HG03565 (cell line): Measurements from ENCODE around the gene GSN.

ENCODE experiments used
- ATAC-seq: cut with Tn5 transposase; IDR thresholded peaks from one replicate; pipeline ENCODE4 v1.9.1; 2021; ENCODE audit warnings: mild to moderate bottlenecking, moderate library complexity; ENCODE audit not compliant: unreplicated experiment

The GSN gene

DNA sequence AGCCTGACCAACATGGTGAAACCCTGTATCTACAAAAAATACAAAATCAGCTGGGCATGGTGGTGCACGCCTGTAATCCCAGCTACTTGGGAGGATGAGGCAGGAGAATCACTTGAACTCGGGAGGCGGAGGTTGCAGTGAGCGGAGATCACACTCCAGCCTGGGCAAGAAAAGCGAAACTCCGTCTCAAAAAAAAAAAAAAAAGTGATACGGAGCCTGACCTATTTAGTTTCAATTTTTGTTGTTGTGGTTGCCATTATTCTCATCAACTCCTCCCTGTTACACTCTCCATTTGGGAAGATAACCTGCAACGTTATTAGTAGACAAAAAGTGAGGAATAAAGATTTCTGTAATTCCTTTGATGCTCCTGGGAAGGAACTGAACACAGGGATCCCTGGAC lies 100.8 kb downstream of the GSN start:
- ATAC-seq, result no peak

DNA sequence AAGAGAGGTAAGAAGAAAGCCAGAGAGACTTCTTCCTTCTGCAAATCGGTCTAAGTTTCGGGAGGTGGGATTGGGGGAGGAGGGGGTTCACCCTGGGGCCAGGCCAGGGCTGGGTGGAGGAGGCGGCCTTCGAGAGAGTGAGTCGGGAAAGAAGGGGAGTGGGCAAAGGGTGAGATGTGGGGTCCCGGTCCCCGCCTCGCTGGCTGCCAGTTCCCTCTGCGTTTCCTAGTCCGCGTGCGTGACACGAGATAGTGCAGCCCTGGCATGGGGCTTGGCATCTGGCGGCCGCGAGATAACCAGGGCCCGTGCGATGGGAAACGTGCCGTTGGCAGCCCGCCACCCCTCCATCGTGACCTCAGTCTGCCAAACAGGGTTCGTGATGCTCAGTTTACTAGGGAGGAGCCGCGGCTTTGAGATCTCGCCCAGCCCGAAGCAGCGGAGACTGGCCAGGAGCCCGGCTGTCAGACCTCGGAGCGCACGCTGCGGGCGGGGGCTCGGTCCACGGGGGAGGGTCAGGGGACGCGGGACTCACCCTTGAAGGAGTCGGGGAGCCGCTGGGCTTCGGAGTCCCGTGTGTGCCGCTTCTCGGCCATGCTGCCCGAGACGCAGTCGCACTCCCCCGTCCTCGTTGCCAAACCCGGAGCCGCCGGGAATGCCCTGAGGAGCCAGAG lies 101.8 kb downstream of the GSN start, which contains the start of gene STOM:
Gene STOM, minus strand, starts transcription at position 656 of the 671 bp plus-strand sequence. Its CDS starts 63 bp downstream, at position 593.
- ATAC-seq, result peak; percentile 31

DNA sequence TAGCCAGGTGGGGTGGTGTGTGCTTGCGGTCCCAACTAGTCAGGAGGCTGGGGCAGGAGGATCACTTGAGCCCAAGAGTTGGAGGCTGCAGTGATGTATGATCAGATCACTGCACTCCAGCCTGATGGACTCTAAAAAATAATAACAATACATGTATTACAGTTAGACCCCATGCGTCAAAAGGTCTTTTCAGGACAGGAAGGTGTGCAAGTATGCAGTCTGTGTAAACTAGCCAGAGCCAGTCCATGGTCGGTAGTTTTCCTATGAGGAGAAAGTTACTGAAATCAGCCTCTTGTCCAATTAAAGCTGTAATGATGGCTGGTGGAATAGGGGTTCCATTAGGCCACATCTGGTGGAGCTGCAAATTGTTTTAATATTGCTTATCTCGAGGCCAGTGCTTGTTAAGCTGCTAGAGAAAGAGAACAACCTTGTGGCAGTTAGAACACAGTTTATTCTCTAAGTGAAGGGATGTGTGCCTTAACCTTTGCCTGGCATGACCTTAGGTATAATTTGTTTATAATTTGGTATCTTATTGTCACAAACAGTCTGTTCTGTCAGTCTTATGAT lies 103.6 kb downstream of the GSN start:
- ATAC-seq, result no peak

DNA sequence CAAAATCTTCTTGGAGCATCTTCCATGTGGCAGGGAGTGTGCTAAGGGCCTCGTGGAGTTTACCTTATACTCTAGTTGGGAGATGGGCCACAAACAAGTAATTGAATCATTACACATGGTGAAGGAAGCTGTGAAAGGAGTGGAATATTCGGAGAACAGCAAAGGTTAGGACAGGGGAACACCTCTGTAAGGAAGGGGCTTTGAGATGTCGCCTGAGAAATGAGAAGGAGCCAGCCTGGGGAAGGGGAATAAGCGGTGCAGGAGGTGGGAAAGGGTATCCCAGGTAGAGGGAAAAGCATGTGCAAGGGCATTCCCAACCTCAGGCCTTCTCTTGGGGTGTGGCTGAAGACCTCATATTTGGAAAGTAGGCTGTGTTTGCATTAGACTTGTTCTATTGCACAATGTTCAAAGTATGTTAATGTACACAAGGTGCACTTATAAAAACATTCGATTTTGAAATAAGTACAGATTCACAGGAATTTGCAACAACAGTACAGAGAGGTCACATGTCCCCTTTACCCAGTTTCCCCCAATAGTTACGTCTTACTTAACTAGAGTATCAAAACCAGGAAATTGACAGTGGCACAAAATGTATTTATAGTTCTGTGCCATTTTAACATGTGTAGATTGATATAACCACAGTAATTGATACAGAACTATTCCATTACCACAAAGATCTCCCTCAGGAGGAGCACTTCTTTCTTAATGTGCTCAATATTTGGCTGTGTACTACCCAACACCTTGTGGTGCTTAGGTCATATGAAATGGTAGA lies 104.5 kb downstream of the GSN start:
- ATAC-seq, result no peak

DNA sequence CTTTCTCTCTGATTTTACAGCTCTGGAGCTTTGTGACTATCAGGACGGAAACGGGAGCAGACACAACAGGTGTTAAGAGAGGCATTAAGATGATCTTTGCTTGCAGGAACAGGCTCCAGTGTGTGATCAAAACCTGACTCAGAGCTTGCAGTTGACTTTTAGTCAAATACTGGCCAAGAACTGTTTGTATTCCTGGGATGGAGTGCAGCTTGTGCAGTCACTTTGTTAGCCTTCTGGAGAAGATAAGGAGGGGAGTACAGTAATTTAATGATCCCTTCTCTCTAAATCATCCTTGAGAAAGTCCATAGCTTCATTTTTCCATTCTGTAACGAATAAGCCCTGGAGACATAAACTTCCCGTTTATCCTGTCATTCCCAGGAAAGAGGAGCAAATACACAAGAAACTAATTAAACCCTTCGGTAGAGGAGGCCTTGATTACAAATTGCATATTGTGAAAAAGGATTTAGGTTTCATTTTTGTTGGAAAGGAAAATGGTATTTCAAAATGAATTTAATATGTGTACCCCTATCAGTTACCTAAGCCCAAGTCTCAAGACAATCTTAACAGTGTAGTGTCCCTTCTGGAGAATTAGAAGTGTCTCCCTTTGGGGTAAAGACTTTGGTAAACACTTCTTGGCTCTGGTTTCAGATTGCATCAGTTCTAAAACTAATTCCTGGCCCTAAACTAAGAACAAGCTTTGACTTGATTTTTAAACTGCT lies 105.2 kb downstream of the GSN start:
- no peak for ATAC-seq

DNA sequence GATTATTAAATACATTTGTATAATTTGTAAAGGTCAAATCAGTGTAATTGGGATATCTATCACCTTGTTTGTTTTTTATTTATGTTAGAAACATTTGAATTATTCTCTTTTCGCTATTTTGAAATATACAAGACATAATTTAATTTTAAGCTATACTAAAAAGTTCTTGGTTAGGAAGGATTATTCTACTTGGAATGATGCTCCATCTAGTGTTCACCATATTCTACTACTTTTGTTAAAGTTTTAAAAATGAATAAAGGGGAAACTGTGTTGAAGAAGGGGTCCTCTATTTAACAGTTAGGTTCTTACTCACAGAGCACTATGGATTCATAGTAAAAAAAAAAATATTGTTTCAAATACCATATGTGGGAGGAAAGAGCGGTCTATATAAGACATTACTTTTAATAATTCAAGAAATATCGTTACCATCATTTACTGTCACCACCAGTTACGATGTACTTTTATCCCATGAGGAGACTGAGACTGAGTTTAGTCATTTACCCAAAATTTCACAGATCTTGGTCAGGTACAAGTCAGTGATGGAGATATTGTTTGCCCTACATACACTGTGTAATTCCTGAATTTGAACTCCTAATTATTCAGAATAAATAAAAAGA lies 108.4 kb downstream of the GSN start:
- no peak for ATAC-seq

DNA sequence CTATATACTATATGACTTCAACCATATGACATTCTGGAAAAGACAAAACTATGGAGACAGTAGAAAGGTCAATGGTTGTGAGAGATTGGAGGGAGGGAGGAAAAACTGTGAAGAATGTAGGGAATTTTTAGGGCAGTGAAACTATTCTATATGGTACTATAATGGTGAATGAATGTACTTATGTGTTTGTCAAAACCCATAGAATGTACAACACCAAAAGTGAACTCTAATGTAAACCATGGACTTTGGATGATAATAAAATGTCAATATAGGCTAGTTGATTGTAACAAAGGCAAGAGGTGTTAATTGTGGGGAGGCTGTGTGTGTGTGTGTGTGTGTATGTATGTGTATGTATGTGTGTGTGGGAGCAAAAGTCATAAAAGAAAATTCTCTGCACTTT lies 112.9 kb downstream of the GSN start:
- no peak for ATAC-seq
